GM08714 (cell line): ENCODE measurements around the gene DAGLB.

Experiments used
- H3K4me3 ChIP-seq: fragments of 200-500 bp; sonication (Bioruptor generic); 2 replicates; pipeline ENCODE4 v1.5.1; 2014; ENCODE audit warnings: mild to moderate bottlenecking, low read length, inconsistent platforms
- ZNF274 ChIP-seq: IDR thresholded peaks from 2 replicates; pipeline ENCODE4 v1.6.1; 2012; ENCODE audit warnings: mild to moderate bottlenecking, low read depth, low read length

Gene DAGLB

DNA sequence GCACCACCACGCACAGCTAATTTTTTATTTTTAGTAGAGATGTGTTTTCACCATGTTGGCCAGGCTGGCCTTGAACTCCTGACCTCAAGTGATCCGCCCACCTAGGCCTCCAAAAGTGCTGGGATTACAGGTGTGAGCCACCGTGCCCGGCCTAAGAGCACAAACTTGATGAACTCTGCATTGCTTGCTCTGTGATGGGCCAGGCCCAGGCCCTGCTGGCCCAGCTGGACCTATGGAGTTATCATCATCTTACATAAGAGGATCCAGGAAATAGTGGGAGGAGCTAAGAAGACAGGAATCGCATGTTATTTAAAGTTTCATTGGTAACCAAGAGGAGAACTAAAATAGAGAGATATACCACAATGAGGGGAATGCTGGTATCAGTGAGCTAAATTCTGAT lies 86.9 kb downstream of the DAGLB start:
- no peak overlapping the region for H3K4me3 ChIP-seq
- no peak for TF ChIP-seq ZNF274

DNA sequence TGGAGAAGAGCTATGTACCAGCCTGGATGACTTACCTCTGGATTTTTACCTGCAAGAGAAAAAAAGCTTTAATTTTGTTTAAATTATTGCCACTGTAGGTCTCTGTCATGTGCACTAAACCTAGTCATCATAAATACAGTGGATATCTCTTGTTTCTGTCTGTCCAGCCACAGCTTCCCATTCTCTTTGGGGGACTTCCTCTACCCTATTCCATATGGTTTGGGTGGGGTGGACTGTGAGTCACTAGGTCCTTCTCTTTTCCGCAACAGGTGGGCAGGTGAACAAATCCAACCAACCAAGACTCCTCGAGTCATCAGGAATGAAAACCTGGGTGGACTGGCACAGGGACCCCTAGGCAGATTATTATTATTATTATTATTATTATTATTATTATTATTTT lies 88.0 kb downstream of the DAGLB start:
- no peak for TF ChIP-seq ZNF274
- H3K4me3 ChIP-seq: no peak overlapping the region
